ENCODE results near the gene RTP5.

The RTP5 gene

GRCh38 chr2:241890524-241891235 is 21.2 kb downstream of the RTP5 start:
- no peak for DNase-seq

GRCh38 chr2:241891315-241891987 is 21.9 kb downstream of the RTP5 start:
- DNase-seq, result no peak

DNA sequence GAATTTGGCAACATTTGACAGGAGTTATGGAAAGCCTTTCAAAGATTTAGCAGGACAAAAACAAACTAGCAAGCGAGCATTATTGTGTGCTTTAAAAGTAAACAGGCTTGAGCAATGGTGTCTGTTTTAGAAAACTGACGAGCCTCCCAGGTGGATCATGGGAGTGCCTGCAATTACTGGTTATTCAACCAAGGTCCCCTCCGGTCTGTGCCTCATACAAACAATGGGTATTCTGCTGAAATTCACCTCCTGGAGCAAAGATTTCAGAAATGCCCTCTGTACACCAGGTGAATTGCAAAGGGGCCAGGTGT is 22.4 kb downstream of the RTP5 start:
- DNase-seq, result no peak

GRCh38 chr2:241892299-241893137 is 23.0 kb downstream of the RTP5 start:
- no peak for DNase-seq

DNA sequence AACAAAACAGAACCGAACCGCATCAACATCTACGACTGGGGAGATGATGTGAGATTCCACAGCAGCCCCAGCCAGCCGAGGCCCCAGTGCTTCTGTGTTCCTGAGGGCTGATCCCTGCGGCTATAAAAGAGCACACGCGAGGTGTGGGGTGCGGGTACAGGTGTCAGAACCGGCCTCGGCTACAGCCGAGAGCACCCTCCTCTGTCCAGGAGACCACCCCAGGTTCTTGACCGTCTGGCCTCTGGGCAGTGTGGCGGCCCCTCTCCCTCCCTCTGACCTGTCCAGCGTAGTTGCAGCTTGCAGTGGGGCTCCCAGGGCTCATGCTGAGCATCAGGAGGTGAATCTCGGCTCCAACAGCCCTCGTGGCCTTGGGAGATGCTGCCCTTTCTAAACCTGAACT is 23.7 kb downstream of the RTP5 start:
- no peak for DNase-seq

- DNase-seq, result no peak
Measured at GRCh38 chr2:241894056-241894641, 24.6 kb downstream of the RTP5 start.

DNA sequence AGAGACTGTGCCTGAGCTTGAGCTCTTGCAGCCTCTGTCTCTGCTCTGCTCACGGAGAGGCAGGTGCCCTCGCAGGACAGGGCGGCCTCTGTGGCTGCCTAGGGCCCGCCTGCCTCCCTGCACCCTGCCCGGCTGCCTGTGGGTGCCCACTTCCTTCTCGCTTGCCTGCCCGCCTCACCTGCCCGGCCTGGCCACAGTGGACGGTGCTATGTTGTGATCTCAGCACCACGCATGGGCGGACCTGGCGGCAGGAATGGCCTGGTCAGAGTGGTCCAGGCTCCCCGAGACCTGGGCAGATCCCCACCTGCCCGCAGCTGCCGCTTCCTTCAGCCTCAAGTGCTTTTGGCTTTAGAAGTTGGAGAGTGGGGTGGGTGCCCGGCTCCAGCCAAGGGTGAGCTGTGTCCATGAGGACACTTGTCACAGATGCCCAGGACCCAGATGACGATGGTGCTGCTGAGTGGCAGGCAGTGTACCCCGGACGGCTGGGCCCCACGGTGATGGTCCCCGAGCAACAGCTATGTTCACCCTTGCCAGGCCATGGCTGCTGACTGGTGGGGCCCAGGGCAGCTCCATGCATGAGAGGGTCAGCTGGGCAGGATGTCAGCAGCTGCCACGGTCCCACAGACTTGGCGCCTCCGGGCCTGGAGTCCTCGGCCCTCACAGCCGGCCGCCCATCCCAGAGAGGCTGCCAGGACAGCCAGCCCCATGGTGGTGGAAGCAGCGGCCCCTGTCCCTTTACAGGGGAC is 25.3 kb downstream of the RTP5 start:
- no peak for DNase-seq

- no peak for DNase-seq
Measured at GRCh38 chr2:241895427-241895711, 25.8 kb downstream of the RTP5 start.

DNA sequence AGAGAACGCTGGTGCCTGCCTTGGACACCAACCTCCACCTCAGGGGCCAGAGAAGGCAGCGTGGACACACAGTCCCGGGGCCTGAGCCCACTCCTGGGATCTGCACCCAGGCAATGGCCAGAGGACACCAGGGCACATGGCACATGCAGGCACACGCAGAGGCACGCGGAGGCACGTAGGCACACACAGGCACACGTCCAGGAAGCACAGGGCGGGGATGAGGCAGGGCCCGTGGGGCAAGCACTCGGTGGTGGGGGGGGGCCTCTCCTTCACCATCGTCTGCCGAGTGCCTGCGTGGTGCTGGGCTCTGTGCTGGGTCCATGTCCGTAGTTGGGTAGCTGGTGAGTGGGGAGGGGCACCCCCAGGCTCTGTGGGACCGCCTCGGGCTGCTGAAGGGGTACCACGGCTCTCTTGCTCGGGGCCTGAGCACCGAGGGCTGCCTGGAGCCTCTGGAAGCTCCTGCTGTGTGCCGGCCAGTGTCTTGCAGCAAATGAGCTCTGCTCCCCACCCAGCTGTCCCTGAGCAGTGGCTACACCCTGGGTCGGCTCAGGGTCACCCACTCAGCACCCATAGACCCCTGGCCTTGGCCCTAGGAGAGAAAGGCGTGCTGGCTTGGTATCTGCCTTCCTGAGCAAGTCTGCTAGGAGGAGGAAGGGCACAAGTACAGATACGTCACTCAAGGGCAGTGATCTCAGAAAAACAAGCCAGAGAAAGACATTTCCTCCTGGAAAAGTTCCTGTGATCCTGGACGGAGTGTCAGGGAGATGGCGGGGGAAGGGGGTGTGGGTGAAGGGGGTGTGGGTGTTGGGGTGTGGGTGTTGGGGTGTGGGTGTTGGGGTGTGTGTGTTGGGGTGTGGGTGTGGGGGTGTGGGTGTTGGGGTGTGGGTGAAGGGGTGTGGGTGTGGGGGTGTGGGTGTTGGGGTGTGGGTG is 26.4 kb downstream of the RTP5 start:
- no peak for DNase-seq

- no peak for DNase-seq
Measured at GRCh38 chr2:241896746-241897201, 27.2 kb downstream of the RTP5 start.

DNA sequence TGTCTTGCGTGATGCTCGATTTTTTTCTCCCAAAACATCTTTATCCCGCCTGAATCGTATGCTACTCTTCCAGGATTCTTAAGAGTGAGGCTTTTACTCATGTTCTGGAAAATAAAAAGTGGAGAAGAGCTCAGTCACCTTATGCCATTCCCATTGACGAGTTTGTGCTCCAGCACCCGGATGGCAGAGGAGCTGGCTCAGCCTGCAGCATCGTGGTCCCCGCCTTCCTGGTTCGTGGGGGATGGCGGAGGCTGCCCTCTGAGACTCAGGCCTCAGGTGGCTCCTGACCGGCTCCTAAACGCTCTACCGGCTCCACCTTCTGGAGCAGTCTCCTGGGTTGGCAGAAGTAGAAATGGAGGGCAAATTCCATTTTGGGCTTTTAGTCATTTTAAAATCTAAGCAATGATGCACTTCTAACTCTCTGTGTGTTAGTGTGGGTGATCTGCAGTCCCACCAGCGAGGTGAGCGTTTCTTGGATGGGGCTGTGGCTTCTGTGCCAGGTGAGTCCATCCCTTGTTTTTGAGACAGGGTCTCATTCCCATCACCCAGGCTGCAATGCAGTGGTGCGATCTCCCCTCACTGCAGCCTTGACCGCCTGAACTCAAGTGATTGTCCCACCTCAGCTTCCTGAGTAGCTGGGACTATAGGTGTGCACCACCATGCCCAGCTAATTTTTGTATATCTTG is 27.8 kb downstream of the RTP5 start:
- DNase-seq, result no peak

- DNase-seq, result no peak
Measured at GRCh38 chr2:241898463-241899270, 29.1 kb downstream of the RTP5 start.

DNA sequence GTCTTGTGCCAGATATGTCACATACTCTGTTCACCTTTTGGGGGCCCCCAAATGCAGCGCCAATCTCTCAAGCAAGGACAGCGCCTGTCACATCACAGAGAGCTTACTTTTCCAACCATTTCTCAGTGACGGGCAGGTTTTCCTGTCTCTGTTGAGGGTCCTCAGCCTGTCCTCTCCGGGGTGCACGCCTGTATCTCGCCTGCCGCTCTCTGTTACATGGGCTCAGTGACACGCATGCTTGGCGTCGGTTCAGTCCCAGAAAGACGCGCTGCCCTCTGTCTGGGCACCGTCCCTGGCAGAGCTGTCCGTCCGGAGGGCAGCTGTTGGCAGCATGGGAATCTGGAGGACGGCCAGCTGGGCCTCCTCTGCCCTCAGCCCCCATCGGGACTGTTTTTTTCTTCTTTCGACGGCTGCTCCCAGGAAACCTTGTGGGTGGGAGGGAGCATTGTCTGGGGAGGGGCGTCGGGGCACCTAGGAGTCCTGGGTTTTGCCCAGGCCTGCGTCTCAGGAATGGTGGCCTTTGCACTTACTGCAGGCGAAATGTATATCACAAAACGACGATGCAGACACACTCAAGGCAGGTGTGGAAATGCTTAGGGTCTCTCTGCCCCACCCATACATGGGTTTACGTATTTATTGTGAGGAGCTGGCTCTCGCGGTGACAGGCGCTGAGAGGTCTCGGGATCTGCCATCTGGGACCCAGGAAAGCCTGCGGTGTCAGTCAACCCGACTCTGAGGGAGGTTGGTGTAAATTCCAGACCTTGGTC is 30.9 kb downstream of the RTP5 start:
- DNase-seq, result no peak

GRCh38 chr2:241901018-241901380 is 31.5 kb downstream of the RTP5 start:
- no peak for DNase-seq

DNA sequence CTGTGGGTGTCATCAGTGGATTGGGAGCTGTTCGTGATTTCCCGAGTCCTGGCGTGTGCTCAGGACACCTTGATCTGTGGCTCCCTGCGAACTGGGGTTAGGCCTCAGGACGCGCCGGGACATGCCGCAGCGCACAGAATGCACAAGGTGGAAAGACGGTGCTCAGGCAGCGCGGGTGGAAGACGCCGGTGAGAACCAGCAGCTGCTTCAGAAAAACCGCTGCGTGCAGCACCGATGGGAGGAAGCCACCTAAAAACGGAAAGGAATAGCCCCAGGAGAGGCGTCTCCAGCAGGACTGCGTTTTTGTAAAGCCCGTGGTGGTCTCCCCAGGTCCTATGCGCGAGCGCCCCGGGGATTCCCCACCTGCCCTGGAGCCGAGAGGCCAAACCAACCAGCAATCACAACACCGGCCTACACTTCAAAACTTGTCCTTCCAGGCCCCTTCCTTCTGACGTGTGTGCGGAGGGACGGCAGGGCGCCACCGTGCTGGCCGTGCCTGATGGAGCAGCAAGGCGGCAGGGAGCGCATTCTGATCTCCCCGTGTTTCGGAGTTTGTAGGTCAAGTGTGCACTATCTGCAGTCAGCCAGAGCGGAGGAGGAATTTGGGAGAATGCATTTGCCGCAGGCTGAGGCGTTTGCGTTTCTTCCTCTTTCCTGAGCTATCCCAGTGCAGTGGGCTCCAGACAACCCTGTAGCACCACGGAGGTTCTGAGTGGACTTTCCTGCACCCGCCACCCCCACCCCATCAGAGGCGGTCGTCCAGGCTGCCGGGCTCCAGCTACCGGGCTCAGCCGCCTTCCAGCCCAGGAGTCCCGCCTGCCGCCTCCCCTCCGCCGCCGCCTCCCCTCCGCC is 32.2 kb downstream of the RTP5 start:
- no peak for DNase-seq

- DNase-seq, result no peak
Measured at GRCh38 chr2:241902357-241902991, 32.9 kb downstream of the RTP5 start.

DNA sequence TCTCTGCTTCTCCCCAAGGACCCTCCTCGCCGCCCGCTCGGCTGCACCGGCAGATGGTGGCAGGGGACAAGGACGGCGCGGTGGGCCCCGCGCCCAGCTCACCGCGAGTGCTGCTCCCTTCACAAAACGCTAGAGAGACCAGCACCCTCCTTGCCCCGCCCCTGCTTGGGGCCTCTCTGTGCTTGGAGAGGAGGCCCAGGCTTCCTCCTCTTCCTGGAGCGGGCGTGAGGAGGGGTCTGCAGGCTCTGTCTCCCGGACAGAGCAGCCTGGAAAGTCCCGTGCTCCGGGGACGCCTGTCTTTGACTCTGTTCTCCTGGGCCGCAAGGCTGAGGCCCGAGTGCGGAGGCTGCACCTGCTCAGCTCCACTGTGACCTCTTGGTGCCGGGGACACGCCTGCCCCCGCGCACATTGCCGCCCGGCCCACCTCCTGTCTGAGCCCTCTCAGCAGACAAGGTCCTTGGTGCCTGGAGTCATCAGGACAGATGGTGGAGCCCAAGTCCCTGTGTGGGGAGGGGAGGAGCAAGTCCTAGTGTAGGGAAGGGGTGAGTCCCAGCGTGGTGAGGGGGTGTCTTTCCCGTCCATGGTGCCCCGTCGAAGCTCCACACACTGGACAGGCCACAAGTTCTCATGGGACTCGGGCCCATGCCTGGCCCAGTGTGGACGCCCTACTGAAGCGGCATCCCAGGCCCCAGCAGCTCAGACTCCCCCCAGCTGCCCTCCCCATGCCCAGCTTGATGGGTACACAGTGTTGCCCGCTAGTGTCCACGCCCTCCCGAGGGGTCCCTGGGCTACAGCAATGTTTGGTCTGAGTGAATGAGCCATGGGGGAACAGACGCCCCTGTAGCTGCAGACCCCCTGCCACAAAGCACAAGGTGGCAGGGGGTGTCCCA is 33.8 kb downstream of the RTP5 start:
- no peak for DNase-seq

All from NCI-H446 treated with DMSO at 0.1 percent for 48 hours (cell line).